GM21526 (cell line): ENCODE measurements around the gene SEC63.
"Not testable (repeated sequence)": the region's sequence is repeated elsewhere in the genome, so short reads cannot be mapped to it uniquely, and the experiment has no call there.

Experiments used
- ATAC-seq: cut with Tn5 transposase; IDR thresholded peaks from one replicate; pipeline ENCODE4 v1.9.1; 2021; ENCODE audit warnings: moderate library complexity; ENCODE audit not compliant: unreplicated experiment, low FRiP score

The SEC63 gene, protein sequence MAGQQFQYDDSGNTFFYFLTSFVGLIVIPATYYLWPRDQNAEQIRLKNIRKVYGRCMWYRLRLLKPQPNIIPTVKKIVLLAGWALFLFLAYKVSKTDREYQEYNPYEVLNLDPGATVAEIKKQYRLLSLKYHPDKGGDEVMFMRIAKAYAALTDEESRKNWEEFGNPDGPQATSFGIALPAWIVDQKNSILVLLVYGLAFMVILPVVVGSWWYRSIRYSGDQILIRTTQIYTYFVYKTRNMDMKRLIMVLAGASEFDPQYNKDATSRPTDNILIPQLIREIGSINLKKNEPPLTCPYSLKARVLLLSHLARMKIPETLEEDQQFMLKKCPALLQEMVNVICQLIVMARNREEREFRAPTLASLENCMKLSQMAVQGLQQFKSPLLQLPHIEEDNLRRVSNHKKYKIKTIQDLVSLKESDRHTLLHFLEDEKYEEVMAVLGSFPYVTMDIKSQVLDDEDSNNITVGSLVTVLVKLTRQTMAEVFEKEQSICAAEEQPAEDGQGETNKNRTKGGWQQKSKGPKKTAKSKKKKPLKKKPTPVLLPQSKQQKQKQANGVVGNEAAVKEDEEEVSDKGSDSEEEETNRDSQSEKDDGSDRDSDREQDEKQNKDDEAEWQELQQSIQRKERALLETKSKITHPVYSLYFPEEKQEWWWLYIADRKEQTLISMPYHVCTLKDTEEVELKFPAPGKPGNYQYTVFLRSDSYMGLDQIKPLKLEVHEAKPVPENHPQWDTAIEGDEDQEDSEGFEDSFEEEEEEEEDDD

GRCh38 chr6:107957909-107958688 lies at the start of gene SEC63:
Gene SEC63 (minus strand): TSS chr6:107958208. CDS start chr6:107958009, 199 bp downstream.
- ATAC-seq: peak; percentile 87

- ATAC-seq: no peak
Measured at GRCh38 chr6:108005961-108006360, 48.0 kb upstream of the SEC63 start.

- no peak for ATAC-seq
Measured at GRCh38 chr6:108004861-108005260, 46.9 kb upstream of the SEC63 start.

DNA sequence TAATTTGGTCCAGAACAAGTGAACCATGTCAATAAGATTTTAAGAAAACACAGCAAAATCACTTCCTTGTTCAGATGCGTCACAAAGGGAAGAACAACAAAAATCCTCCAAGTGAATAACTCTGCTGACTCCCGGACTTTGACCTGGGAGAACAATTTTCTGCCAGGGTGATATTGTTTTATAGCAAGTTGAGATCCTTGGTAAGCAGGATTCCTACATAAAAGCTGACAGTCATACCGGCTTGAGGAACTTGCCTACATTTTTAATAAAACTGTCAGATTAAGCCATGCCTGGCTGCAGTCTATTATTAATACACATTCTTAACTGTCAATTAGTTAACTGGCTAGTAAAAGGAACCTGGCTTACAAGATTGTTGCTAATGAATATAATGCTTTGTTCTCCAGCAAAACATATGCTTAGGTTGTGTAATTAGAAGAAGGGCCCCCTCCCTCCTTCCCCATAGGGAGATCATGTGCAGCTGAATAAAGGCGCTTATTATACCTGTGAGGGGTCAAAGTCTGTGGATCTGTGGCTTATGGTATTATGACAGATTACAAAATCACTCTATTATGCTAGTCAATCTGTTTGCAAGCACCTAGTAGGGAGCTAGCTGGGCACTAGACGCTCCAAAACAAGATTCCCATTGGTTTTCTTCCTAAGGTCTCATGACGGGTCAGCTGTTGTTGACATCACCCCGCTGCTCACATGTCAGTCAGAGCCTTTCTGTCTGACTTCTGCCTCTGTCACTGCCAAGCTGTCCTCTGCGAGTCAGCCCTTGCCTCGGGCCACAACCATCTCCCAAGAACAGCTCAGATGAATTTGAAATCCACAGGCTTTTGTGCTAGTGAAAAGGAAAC lies 44.6 kb upstream of the SEC63 start:
- no peak for ATAC-seq

- ATAC-seq: no peak
Measured at GRCh38 chr6:108001696-108002231, 43.8 kb upstream of the SEC63 start.

GRCh38 chr6:108000259-108000658 lies 42.3 kb upstream of the SEC63 start:
- ATAC-seq: not testable (repeated sequence)

GRCh38 chr6:107999341-107999740 lies 41.3 kb upstream of the SEC63 start:
- no peak for ATAC-seq

DNA sequence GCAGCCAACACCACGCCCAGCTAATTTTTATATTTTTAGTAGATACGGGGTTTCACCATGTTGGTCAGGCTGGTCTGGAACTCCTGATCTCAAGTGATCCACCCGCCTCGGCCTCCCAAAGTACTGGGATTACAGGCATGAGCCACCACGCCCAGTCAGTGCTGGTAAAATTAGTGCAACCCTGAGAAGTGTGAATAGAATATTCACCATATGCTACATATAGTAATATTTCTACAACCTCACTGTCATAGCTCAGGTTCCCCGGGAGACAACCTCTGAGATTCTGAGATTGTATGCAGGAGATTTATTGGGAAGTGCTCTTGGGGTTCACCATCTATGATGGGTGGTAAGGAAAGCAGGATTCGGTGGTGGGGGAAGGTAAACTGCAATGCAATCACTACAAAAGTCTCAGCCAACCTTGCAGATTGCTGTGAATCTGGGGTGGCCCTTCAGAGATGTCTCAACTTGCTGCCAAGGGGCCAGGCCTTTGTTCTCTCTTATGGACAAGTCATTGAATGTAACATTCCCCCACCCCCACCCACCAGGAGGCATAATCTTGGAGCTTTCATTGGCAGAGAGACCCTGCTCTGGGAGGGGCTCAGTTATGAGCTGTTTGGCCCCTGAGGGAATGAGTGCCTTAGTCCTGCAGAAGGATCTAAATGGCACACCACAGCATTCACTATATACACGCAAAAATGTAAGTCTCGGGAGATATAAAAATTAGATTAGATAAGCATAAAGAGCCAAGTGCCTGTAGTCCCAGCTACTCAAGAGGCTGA lies 34.0 kb upstream of the SEC63 start:
- no peak for ATAC-seq

GRCh38 chr6:107991061-107991460 lies 33.1 kb upstream of the SEC63 start:
- no peak for ATAC-seq

DNA sequence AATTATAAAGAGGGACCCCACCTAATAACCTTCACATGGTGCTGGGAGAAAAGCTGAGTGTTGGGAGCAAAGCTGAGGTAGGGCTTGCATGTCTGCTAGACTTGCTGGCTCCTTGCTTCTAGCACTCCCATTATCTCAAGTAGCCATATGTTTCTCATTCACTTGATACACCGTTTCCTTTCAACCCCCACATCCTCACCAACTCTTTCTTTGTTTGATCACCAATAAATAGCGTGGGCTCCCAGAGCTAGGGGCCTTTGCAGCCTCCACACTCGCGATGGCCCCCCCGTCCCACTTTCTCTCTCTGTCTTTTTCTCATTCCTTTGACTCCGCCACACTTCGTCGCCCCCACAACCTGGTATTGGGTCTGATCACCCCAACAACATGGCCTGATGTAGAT lies 32.6 kb upstream of the SEC63 start:
- not testable (repeated sequence) for ATAC-seq

- ATAC-seq: no peak
Measured at GRCh38 chr6:107989166-107990094, 31.4 kb upstream of the SEC63 start.

DNA sequence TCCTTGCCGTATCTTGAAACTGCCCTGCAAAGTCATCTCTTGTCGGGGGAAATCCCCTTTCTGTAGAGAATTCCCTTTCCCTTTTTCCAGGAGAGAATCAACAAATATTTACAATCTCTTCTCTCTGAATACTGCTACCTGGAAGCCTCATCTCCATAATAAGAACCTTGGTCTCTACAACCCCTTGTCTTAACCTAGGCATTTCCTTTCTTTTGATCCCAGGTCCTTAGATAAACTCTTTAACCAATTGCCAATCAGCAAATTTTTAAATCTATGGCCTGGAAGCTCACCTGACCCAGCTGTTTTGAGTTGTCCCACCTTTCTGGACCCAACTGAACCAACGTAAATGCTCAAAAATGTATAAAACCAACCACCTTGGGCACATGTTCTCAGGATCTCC lies 30.6 kb upstream of the SEC63 start:
- no peak for ATAC-seq

- ATAC-seq: no peak
Measured at GRCh38 chr6:107987805-107988204, 29.8 kb upstream of the SEC63 start.

- no peak for ATAC-seq
Measured at GRCh38 chr6:107985701-107986100, 27.7 kb upstream of the SEC63 start.

GRCh38 chr6:107983811-107984210 lies 25.8 kb upstream of the SEC63 start:
- no peak for ATAC-seq

- no peak for ATAC-seq
Measured at GRCh38 chr6:107982486-107982885, 24.5 kb upstream of the SEC63 start.

DNA sequence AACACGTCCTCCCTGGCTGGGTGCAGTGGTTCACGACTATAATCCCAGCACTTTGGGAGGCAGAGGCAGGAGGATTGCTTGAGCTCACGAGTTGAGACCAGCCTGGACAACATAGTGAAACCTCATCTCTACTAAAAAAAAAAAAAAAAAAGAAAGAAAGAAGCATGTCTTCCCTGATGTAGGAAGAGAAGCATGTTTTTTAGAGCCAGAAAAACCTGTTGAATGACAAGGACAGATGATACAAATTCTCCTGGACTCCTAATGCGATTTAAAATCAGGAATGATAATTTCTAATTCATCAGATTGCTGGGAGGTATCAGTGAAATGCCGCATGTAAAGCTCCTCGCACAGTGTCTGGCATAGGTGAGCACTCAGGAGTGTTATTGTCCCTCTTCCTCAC lies 23.7 kb upstream of the SEC63 start:
- no peak for ATAC-seq

- ATAC-seq: no peak
Measured at GRCh38 chr6:107977283-107977682, 19.3 kb upstream of the SEC63 start.
